Islet of Langerhans (tissue), 1 donor: ENCODE measurements around the gene RERE.
"Not testable (repeated sequence)": the region's sequence is repeated elsewhere in the genome, so short reads cannot be mapped to it uniquely, and the experiment has no call there.

Experiments used
- FAIRE-seq: peaks from one replicate; lab custom pipeline; 2011; peaks lifted over from hg19 to GRCh38; lab: Jason Lieb, UNC

RERE gene

DNA sequence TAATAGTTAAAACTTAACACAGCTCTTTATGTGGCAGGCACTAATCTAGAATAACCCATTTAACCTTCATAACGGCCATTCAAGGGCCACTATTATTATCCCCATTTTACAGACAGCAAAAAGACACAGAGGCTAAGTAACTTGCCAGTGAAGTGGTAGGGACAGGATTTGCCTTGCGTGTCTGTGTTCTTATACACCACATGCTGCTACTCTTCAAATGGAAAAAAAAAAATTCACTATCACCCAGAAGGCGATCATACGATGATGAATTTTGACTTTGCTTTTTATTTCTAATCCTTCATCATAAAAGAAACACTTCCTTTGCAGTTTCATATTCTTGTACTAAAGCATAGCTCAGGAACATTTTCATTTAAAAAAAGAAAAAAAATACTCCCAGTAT is 65.5 kb downstream of the RERE start:
- FAIRE-seq, result no peak

- FAIRE-seq, result no peak
These were observed 69.3 kb downstream of the RERE start for GRCh38 chr1:8747879-8748825.

- no peak for FAIRE-seq
These were observed 70.9 kb downstream of the RERE start for GRCh38 chr1:8746554-8746953.

- no peak for FAIRE-seq
These were observed 71.6 kb downstream of the RERE start for GRCh38 chr1:8745749-8746390.

- no peak for FAIRE-seq
These were observed 72.1 kb downstream of the RERE start for GRCh38 chr1:8745346-8745745.

DNA sequence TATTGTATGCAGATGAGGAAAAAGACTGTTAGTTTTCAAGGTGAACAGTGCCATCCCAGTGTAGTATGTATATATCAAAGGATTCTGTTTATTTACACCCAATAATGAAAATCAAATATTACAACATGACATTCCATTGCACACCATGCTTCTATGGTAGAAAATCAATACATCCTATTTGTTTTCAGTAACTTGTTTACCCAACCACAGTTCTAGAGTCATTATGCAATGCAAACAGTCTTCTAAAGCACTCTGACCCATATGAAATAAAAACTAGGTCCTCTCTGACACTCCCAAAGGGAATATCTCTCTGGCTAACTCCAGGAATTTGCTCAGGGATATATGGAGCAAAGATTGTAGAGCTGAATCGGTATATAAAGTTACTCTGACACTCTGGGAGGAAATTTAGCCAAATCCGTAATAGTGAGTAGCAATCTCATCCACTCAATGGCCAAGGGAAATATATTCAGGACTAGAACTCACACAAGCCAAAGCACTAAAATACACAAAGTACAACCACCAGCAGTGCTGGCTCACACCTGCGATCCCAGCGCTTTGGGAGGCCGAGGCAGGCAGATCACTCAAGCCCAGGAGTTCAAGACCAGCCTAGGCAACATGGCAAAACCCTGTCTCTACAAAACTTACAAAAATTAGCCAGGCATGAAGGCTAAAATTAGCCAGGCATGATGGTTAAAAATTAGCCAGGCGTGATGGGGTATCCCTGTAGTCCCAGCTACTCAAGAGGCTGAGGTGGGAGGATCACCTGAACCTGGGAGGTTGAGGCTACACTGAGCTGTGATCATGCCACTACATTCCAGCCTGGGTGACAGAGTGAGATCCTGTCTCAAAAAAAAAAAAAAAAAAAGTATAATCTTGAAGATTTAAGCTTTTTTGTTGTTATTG is 75.2 kb downstream of the RERE start:
- no peak for FAIRE-seq

DNA sequence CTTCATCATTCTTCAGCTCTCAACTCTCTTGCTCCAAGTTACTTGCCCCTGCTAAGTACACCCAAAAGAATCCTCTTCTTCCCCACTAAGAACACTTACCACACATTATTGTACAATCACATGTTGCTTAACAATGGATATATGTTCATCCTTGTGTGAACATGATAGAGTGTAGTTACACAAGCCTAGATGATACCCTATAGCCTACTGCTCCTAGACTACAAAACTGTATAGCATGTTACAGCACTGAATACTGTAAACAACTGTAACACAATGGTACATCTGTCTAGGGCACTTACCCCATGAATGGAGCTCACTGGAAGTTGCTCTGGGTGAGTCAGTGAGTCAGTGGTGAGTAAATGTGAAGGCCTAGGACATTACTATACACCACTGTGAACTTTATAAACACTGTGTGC is 77.4 kb downstream of the RERE start:
- peak; percentile 21 for FAIRE-seq

- no peak for FAIRE-seq
These were observed 78.1 kb downstream of the RERE start for GRCh38 chr1:8739377-8739776.

- no peak for FAIRE-seq
These were observed 80.5 kb downstream of the RERE start for GRCh38 chr1:8736927-8737326.

- no peak for FAIRE-seq
These were observed 84.0 kb downstream of the RERE start for GRCh38 chr1:8733484-8733883.

GRCh38 chr1:8731162-8731561 is 86.3 kb downstream of the RERE start:
- no peak for FAIRE-seq

- FAIRE-seq, result no peak
These were observed 89.0 kb downstream of the RERE start for GRCh38 chr1:8728464-8728863.

DNA sequence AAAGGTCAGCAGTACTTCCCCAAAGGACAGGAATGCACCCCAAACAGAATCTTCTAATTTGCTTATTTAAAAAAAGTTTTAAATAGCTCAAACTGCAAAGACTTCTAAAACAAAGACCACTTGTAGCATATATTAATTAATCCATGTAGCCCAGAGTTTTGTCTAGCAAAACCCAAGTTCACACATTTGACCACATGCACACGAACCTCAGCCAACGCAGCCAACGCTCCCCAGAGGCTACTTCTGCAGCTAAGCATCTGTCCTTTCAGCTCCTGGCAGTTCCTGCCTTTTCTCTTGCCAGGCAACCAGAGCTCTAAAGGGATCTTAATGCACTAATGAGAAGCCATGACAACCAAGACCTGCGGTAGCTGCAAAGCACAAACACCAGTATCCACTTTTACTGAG is 89.6 kb downstream of the RERE start:
- FAIRE-seq, result peak; percentile 80

- not testable (repeated sequence) for FAIRE-seq
These were observed 90.1 kb downstream of the RERE start for GRCh38 chr1:8727316-8727715.

GRCh38 chr1:8726801-8727186 is 90.6 kb downstream of the RERE start:
- FAIRE-seq, result not testable (repeated sequence)

DNA sequence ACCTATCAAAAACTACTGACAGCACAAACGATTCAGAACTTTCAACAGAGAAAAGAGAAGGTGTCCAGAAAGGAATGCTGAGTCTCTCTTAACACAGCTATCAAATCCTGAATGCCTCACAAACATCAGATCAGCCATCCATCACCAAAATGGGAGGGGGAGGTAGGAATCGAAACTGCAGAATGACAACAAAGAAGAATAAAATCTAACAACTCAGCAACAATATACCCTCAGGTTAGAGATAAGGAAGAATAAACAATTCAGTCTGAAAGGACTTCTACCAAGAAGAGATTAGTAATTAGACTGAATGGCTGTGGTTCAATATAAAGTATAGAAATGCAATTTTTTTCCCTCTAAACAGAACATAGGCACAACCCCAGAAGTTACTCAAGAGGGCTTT is 94.4 kb downstream of the RERE start:
- no peak for FAIRE-seq

- no peak for FAIRE-seq
These were observed 95.1 kb downstream of the RERE start for GRCh38 chr1:8722366-8722765.

GRCh38 chr1:8721679-8722324 is 95.6 kb downstream of the RERE start:
- no peak for FAIRE-seq

DNA sequence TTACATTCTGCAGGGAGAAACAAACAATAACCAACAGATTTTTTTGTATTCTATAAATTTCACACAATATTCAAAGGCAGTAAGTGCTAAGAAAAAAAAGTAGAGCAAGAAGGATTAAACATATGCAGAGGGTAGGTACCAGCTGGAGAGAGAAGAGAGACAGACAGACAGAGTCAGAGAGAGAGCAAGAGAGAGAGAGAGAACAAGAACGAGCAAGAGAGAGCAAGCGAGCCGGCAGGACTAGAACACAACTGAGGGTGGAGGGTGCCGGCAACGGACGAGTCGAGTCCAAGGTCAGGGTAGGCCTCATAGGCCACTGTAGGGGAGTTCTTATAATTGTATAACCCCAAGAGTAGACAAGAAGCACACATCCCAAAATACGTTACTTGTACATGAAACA is 97.1 kb downstream of the RERE start:
- FAIRE-seq, result no peak

GRCh38 chr1:8718850-8719361 is 98.5 kb downstream of the RERE start:
- FAIRE-seq, result no peak

DNA sequence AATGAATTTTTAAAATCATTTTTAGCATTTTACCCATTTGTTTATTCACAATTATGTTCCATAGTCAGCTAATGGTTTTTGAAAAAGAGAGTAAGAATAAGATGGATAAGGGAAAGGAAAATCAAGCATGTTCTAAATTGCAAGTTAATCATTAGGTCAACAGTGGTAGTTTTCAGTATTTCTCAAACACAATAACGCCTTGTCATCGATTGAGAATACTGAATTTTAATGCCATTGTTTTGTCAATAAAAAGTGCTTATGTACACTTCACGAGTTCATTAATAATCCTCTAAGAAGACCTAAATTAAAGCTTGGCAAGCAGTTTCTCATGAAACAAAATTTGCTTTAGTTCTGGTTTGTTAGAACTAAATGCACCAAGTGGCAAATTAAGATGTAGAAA is 100.3 kb downstream of the RERE start:
- no peak for FAIRE-seq

GRCh38 chr1:8716238-8716637 is 101.2 kb downstream of the RERE start:
- FAIRE-seq, result no peak
